ENCODE results near the gene GLIPR2.

- TF ChIP-seq POLR2A (IDR thresholded peaks at IDR 0.05; ENCODE audit: low read length) (no peak), GATA1 (IDR thresholded peaks at IDR 0.05; ENCODE audit: low read depth, low read length) (no peak)
These were observed 50.9 kb downstream of the GLIPR2 start for GRCh38 chr9:36187414-36187813.

Measured in erythroblast (primary cell).